ENCODE data around the gene DOK3. TPM values are rescaled to one million over a fixed set of nuclear protein-coding genes. Genes with fewer than 3 reads are reported as not detected.

The DOK3 gene
- total RNA-seq, 1 experiment from 2014 or later: 12.4 TPM

GRCh38 chr5:177507596-177508220 is 1.9 kb downstream of the DOK3 start:
- H3K4me3 ChIP-seq (ENCODE audit: low read depth in 2 of 2, low read length in 2 of 2): no peak overlapping the region
- ChIA-PET POLR2A (no interaction called here), CTCF (interaction anchor here (0.7 to 1.4 kb wide), 2 partner anchors 12 to 117 kb away, joined by 3 to 4 read pairs; no protein-coding TSS in a partner anchor)
- DNase-seq (ENCODE audit: low read depth, low spot score): no peak
- in situ Hi-C loops (cut with HindIII; ENCODE audit: low pct_unique_long_range_greater_than_20kb, low sequenced_read_pairs): no loop called here
- H3K27ac ChIP-seq (ENCODE audit: low read length): no peak overlapping the region
- no peak for ATAC-seq
- no TSS peak for BruUV-seq (replicated peaks)
- no peaks in the 10 kb centered on the region for H3K27me3 ChIP-seq (ENCODE audit: control insufficient read depth, insufficient read depth, low read length)
- H3K36me3 ChIP-seq (ENCODE audit: control insufficient read depth, insufficient read depth, low read length): peaks cover 3% of the 10 kb centered on the region
- H3K9me3 ChIP-seq (ENCODE audit: control insufficient read depth, insufficient read depth, low read depth, low read length): no peaks in the 10 kb centered on the region
- TF ChIP-seq POLR2AphosphoS5 (IDR thresholded peaks at IDR 0.05; ENCODE audit: low read depth, low read length): no peak
- no peak for TF ChIP-seq CTCF (IDR thresholded peaks at IDR 0.05)
- no peak for TF ChIP-seq SIN3A (IDR thresholded peaks at IDR 0.05; ENCODE audit: borderline replicate concordance, insufficient read depth, low read depth, low read length)
- TF ChIP-seq TCF7L2 (IDR thresholded peaks at IDR 0.05; ENCODE audit: low read depth, low read length): no peak
- TF ChIP-seq REST (IDR thresholded peaks at IDR 0.05; ENCODE audit: insufficient read depth in 1 of 2, low read depth in 2 of 2, low read length in 1 of 2): no peak
- intact Hi-C loops (cut with micrococcal nuclease; ENCODE audit: unreplicated experiment): no loop called here
- peaks cover 3% of the 10 kb centered on the region; the same call in 1 of the 2 replicates for H3K4me1 ChIP-seq (ENCODE audit: control insufficient read depth, insufficient read depth, low read length)

DNA sequence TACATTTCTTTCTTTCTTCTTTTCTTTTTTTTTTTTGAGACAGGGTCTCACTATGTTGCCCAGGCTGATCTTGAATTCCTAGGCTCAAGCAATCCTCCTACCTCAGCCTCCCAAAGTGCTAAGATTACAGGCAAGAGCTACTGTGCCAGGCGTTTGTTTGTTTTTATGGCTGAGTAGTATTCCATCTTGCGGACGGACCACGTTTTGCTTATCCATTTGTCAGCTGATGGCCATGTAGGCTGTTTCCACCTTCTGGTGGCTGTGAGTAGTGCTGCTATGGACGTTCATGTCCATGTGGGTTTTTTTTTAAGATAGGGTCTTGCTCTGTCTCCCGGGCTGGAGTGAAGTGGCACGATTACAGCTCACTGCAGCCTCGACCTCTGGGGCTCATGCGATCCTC is 2.5 kb downstream of the DOK3 start:
- ChIA-PET POLR2A (no interaction called here), CTCF (interaction anchor here (0.6 to 1.4 kb wide), 4 partner anchors 12 to 116 kb away, joined by 3 to 6 read pairs (median 4); no protein-coding TSS in a partner anchor)
- no peaks in the 10 kb centered on the region for H3K27me3 ChIP-seq (ENCODE audit: control insufficient read depth, insufficient read depth, low read length)
- peaks cover 3% of the 10 kb centered on the region for H3K36me3 ChIP-seq (ENCODE audit: control insufficient read depth, insufficient read depth, low read length)
- peaks cover 3% of the 10 kb centered on the region; the same call in 1 of the 2 replicates for H3K4me1 ChIP-seq (ENCODE audit: control insufficient read depth, insufficient read depth, low read length)
- H3K9me3 ChIP-seq (ENCODE audit: control insufficient read depth, insufficient read depth, low read depth, low read length): no peaks in the 10 kb centered on the region
- no peak for DNase-seq (ENCODE audit: low read depth, low spot score)
- in situ Hi-C loops (cut with HindIII; ENCODE audit: low pct_unique_long_range_greater_than_20kb, low sequenced_read_pairs): no loop called here
- intact Hi-C loops (cut with micrococcal nuclease; ENCODE audit: unreplicated experiment): no loop called here
- H3K4me3 ChIP-seq (ENCODE audit: low read depth in 2 of 2, low read length in 2 of 2): no peak overlapping the region
- TF ChIP-seq SIN3A (IDR thresholded peaks at IDR 0.05; ENCODE audit: borderline replicate concordance, insufficient read depth, low read depth, low read length) (no peak), TCF7L2 (IDR thresholded peaks at IDR 0.05; ENCODE audit: low read depth, low read length) (no peak), CTCF (IDR thresholded peaks at IDR 0.05) (no peak; the same call in 1 of the 2 replicates), REST (IDR thresholded peaks at IDR 0.05; ENCODE audit: insufficient read depth in 1 of 2, low read depth in 2 of 2, low read length in 1 of 2) (no peak), POLR2AphosphoS5 (IDR thresholded peaks at IDR 0.05; ENCODE audit: low read depth, low read length) (no peak)
- BruUV-seq (replicated peaks): no TSS peak
- H3K27ac ChIP-seq (ENCODE audit: low read length): no peak overlapping the region
- no peak for ATAC-seq
